SK-N-SH treated with all-trans-retinoic acid at 6 μM for 48 hours (cell line): ENCODE data around the gene COL4A4.

Experiments
- ATAC-seq: fragments of 200-7000 bp; cut with Tn5 transposase; 3 replicates; pipeline ENCODE4 v1.9.1; 2020; ENCODE audit warnings: mild to moderate bottlenecking, moderate library complexity
- ARNTL ChIP-seq: fragments of 450-650 bp; formaldehyde crosslinking; IDR thresholded peaks from 2 replicates; pipeline ENCODE4 v1.5.0; 2020; ENCODE audit warnings: low read depth, mild to moderate bottlenecking, moderate library complexity, borderline replicate concordance
- BACH2 ChIP-seq: fragments of 250-450 bp; sonication (Bioruptor Pico); IDR thresholded peaks from 2 replicates; pipeline ENCODE4 v1.9.0; 2021; ENCODE audit warnings: mild to moderate bottlenecking, borderline replicate concordance
- CSDC2 ChIP-seq: fragments of 250-450 bp; sonication (Bioruptor Pico); IDR thresholded peaks from 2 replicates; pipeline ENCODE4 v1.5.0; 2020; ENCODE audit warnings: mild to moderate bottlenecking, moderate library complexity
- CSRNP3 ChIP-seq: fragments of 250-450 bp; sonication (Bioruptor Pico); IDR thresholded peaks from 2 replicates; pipeline ENCODE4 v1.5.1; 2021; ENCODE audit warnings: mild to moderate bottlenecking, moderate library complexity
- GLIS3 ChIP-seq: fragments of 250-450 bp; sonication (Bioruptor Pico); IDR thresholded peaks from 2 replicates; pipeline ENCODE4 v1.5.0; 2020; ENCODE audit warnings: mild to moderate bottlenecking, moderate library complexity
- OSR1 ChIP-seq: fragments of 250-450 bp; sonication (Bioruptor Pico); IDR thresholded peaks from 2 replicates; pipeline ENCODE4 v1.8.0; 2022; ENCODE audit warnings: moderate library complexity, mild to moderate bottlenecking, inconsistent platforms
- PPARA ChIP-seq: fragments of 250-450 bp; sonication (Bioruptor Pico); IDR thresholded peaks from 2 replicates; pipeline ENCODE4 v1.5.0; 2020; ENCODE audit warnings: mild to moderate bottlenecking, borderline replicate concordance
- RARB ChIP-seq: fragments of 250-450 bp; sonication (Bioruptor Pico); IDR thresholded peaks from 2 replicates; pipeline ENCODE4 v1.8.0; 2021; ENCODE audit warnings: mild to moderate bottlenecking, moderate library complexity
- SNAI2 ChIP-seq: fragments of 250-450 bp; sonication (Bioruptor Pico); IDR thresholded peaks from 2 replicates; pipeline ENCODE4 v1.5.0; 2020; ENCODE audit warnings: mild to moderate bottlenecking, moderate library complexity
- TSHZ2 ChIP-seq: fragments of 250-450 bp; sonication (Bioruptor Pico); IDR thresholded peaks from 2 replicates; pipeline ENCODE4 v1.5.0; 2020; ENCODE audit warnings: mild to moderate bottlenecking, moderate library complexity
- ZC3H10 ChIP-seq: fragments of 250-450 bp; sonication (Bioruptor Pico); IDR thresholded peaks from 2 replicates; pipeline ENCODE4 v1.5.1; 2021; ENCODE audit warnings: mild to moderate bottlenecking, moderate library complexity
- ZFP3 ChIP-seq: fragments of 250-450 bp; sonication (Bioruptor Pico); IDR thresholded peaks from 2 replicates; pipeline ENCODE4 v1.5.0; 2020; ENCODE audit warnings: mild to moderate bottlenecking, moderate library complexity
- ZFP30 ChIP-seq: fragments of 450-650 bp; formaldehyde crosslinking; IDR thresholded peaks from 2 replicates; pipeline ENCODE4 v1.5.0; 2022; ENCODE audit warnings: mild to moderate bottlenecking, moderate library complexity
- ZNF565 ChIP-seq: fragments of 450-650 bp; formaldehyde crosslinking; conservative IDR thresholded peaks from 2 replicates; pipeline ENCODE4 v1.5.0; 2020; ENCODE audit warnings: low read depth, mild to moderate bottlenecking, moderate library complexity
- ZNF8 ChIP-seq: fragments of 450-650 bp; formaldehyde crosslinking; IDR thresholded peaks from 2 replicates; pipeline ENCODE4 v1.5.0; 2020; ENCODE audit warnings: mild to moderate bottlenecking, moderate library complexity
- TF ChIP-seq, protein P1 (sequence below): fragments of 250-450 bp; sonication (Bioruptor Pico); IDR thresholded peaks from 2 replicates; pipeline ENCODE4 v1.8.0; 2021; ENCODE audit warnings: low read depth, mild to moderate bottlenecking, moderate library complexity, borderline replicate concordance
- TF ChIP-seq, protein P2 (sequence below): fragments of 250-450 bp; sonication (Bioruptor Pico); IDR thresholded peaks from 2 replicates; pipeline ENCODE4 v1.5.1; 2020; ENCODE audit warnings: low read depth, mild to moderate bottlenecking, moderate library complexity

The COL4A4 gene

DNA sequence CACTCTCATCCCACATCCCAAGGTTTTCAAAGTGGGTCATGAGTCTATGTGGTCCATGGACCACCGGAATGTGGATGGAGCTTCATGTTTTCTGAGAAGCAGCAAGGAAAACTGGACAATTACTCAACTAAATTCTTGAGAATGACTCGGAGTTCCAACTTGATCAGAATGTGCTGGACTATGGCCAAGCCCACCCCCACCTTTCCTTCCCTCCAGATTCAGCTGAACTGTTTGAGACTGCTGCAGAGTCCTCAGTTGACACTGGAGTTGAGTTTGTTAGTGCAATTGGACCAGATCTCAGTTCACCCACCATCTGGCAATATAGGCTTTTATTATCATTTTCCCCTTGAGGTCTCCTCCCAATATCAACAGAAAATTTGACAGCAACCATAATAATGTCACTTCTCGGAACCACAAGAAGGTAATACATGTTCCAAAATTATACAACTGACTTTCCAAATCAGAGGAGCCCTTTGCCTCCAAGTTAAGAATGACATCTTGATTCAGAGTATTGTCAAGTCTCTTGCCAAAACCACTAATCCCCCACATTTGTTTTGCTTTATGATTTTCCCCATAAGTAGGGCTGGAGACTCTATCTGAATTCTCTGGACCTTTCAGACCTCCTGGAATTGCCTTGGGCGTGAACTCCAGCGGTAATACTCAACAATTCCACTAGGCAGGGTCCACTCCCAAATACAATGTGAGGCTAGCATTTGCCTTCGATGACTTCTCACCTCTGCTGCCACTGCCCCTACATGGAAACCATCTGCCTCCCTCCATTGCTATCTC lies 8.8 kb downstream of the COL4A4 start (continued):
- TF ChIP-seq, protein P1, sequence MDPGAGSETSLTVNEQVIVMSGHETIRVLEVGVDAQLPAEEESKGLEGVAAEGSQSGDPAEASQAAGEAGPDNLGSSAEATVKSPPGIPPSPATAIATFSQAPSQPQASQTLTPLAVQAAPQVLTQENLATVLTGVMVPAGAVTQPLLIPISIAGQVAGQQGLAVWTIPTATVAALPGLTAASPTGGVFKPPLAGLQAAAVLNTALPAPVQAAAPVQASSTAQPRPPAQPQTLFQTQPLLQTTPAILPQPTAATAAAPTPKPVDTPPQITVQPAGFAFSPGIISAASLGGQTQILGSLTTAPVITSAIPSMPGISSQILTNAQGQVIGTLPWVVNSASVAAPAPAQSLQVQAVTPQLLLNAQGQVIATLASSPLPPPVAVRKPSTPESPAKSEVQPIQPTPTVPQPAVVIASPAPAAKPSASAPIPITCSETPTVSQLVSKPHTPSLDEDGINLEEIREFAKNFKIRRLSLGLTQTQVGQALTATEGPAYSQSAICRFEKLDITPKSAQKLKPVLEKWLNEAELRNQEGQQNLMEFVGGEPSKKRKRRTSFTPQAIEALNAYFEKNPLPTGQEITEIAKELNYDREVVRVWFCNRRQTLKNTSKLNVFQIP (CRISPR knock-in tag) = no peak
- TF ChIP-seq ZNF565 (CRISPR knock-in tag) = no peak
- no peak for TF ChIP-seq CSDC2 (CRISPR knock-in tag)
- no peak for TF ChIP-seq GLIS3 (CRISPR knock-in tag)

- TF ChIP-seq ZFP3 (CRISPR knock-in tag) (no peak), TSHZ2 (CRISPR knock-in tag) (no peak), ZC3H10 (CRISPR knock-in tag) (no peak), ZNF565 (CRISPR knock-in tag) (no peak)
- TF ChIP-seq, all 23 proteins: peak for 0
- no peak for ATAC-seq
Measured at GRCh38 chr2:227153758-227154486, 10.1 kb downstream of the COL4A4 start.

DNA sequence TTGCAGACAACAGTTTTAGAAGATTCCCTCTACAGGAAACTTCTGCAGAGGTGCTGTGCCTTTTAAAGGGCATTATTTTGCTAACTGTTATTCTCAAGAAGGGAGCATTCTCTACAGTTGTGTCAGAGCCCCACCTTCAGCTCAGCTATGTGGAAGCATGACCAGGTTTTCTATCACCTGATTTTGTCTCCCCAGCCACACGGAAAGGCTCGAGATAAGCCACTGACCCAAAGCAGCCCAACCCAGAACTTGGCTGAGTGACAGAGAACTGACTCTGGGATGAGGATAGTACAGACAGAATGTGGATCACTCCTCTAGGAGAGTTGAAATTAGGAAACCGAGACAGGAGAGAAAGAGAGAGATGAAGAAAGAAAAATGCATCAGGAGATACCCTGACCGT lies 10.7 kb downstream of the COL4A4 start:
- TF ChIP-seq CSRNP3 (no peak), PPARA (CRISPR knock-in tag) (no peak), BACH2 (no peak), OSR1 (no peak), RARB (CRISPR knock-in tag) (no peak), ZNF8 (CRISPR knock-in tag) (no peak), ARNTL (CRISPR knock-in tag) (no peak), ZNF565 (CRISPR knock-in tag) (no peak), ZFP30 (CRISPR knock-in tag) (no peak), TSHZ2 (CRISPR knock-in tag) (no peak), GLIS3 (CRISPR knock-in tag) (no peak), SNAI2 (CRISPR knock-in tag) (no peak)
- TF ChIP-seq, protein P2, sequence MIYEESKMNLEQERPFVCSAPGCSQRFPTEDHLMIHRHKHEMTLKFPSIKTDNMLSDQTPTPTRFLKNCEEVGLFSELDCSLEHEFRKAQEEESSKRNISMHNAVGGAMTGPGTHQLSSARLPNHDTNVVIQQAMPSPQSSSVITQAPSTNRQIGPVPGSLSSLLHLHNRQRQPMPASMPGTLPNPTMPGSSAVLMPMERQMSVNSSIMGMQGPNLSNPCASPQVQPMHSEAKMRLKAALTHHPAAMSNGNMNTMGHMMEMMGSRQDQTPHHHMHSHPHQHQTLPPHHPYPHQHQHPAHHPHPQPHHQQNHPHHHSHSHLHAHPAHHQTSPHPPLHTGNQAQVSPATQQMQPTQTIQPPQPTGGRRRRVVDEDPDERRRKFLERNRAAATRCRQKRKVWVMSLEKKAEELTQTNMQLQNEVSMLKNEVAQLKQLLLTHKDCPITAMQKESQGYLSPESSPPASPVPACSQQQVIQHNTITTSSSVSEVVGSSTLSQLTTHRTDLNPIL (CRISPR knock-in tag) = no peak
- TF ChIP-seq, protein P1 (CRISPR knock-in tag) = no peak
- ATAC-seq = no peak
